Karpas-422 (cell line): ENCODE data around the gene UBTD2. TPM values are rescaled to one million over a fixed set of nuclear protein-coding genes. Genes with fewer than 3 reads are reported as not detected.
"Not testable (repeated sequence)": the region's sequence is repeated elsewhere in the genome, so short reads cannot be mapped to it uniquely, and the experiment has no call there.

ENCODE experiments used
- DNase-seq: peaks from one replicate; pipeline ENCODE4 v3.0.0-alpha.2; 2015
- H2AFZ ChIP-seq: fragments of 200-600 bp; sonication (generic); 2 replicates; pipeline ENCODE4 v1.6.1; 2014; ENCODE audit warnings: antibody characterized with exemption, low read length, mixed read lengths
- H3K27ac ChIP-seq: fragments of 200-600 bp; sonication (generic); 2 replicates; pipeline ENCODE4 v1.5.1; 2014; ENCODE audit warnings: mild to moderate bottlenecking, low read length, moderate library complexity
- H3K27me3 ChIP-seq: fragments of 200-600 bp; sonication (generic); 2 replicates; pipeline ENCODE4 v1.6.1; 2014; ENCODE audit warnings: low read length, mixed read lengths
- H3K36me3 ChIP-seq: fragments of 200-600 bp; sonication (generic); 2 replicates; pipeline ENCODE4 v1.6.1; 2014; ENCODE audit warnings: low read length, mixed read lengths; ENCODE audit not compliant: insufficient read depth
- H3K4me1 ChIP-seq: fragments of 200-600 bp; sonication (generic); 2 replicates; pipeline ENCODE4 v1.6.1; 2014; ENCODE audit warnings: mild to moderate bottlenecking, low read length, mixed read lengths
- H3K4me2 ChIP-seq: fragments of 200-600 bp; sonication (generic); 2 replicates; pipeline ENCODE4 v1.6.1; 2014; ENCODE audit warnings: low read length, low read depth, mild to moderate bottlenecking; ENCODE audit not compliant: poor library complexity, severe bottlenecking
- H3K4me3 ChIP-seq: fragments of 200-600 bp; sonication (generic); 2 replicates; pipeline ENCODE4 v1.5.1; 2014; ENCODE audit warnings: mild to moderate bottlenecking, antibody characterized with exemption, low read length, mixed read lengths
- H3K79me2 ChIP-seq: fragments of 200-600 bp; sonication (generic); 2 replicates; pipeline ENCODE4 v1.6.1; 2014; ENCODE audit warnings: mild to moderate bottlenecking, low read length, mixed read lengths
- H3K9ac ChIP-seq: fragments of 200-600 bp; sonication (generic); 2 replicates; pipeline ENCODE4 v1.6.0; 2014; ENCODE audit warnings: low read length
- H3K9me2 ChIP-seq: fragments of 200-600 bp; sonication (generic), shearing (Covaris generic); replicated peaks from 2 replicates; pipeline ENCODE4 v1.6.0; 2014; ENCODE audit warnings: mild to moderate bottlenecking, low read length, moderate library complexity; ENCODE audit not compliant: insufficient read depth
- H3K9me3 ChIP-seq: fragments of 300-700, 200-600 bp; sonication (generic); 2 replicates; pipeline ENCODE4 v1.6.1; 2014; ENCODE audit warnings: low read length, mixed read lengths
- H4K20me1 ChIP-seq: fragments of 200-600 bp; sonication (generic); 2 replicates; pipeline ENCODE4 v1.6.1; 2014; ENCODE audit warnings: mild to moderate bottlenecking, antibody characterized with exemption, low read length, low read depth; ENCODE audit not compliant: insufficient read depth
- total RNA-seq: library from RNA; depleted of rRNA; stranded (reverse); fragments of >200 nt; shearing (Covaris generic); gene quantifications from 2 replicates; pipeline ENCODE4 v1.2.3, GENCODE V29; 2014; ENCODE audit warnings: low replicate concordance

UBTD2 gene
- total RNA-seq, 1 experiment from 2014 or later: 15.1 TPM

DNA sequence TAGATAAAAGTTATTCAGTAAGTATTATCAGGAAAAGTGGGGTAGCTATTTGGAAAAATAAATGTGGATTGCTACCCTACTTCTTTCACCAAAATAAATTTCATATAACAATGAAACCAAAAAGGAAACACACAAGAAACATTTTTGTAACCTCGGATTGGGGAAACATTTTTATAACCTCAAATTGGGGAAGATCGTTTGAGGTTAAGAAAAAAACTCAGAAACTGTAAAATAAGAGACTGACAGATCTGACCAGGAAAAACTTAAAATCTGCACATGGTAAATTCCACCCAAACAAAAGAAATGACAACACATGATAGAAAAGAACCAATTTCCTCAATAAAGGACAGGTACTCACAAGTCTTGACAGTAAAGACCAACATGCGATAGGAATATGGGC is 76.1 kb downstream of the UBTD2 start:
- Histone ChIP-seq H3K9ac (no peak overlapping the region), H3K9me2 (no peaks in the 10 kb centered on the region), H3K27ac (no peak overlapping the region), H3K79me2 (peaks cover 15% of the 10 kb centered on the region; the same call in 1 of the 2 replicates), H3K4me3 (no peak overlapping the region), H3K4me2 (no peak overlapping the region), H4K20me1 (no peaks in the 10 kb centered on the region), H3K4me1 (peaks cover 12% of the 10 kb centered on the region), H3K27me3 (no peaks in the 10 kb centered on the region), H3K36me3 (0 out of 2 replicates have a peak, but pooled peaks cover 4% of the 10 kb centered on the region), H2AFZ (no peak overlapping the region), H3K9me3 (no peaks in the 10 kb centered on the region)
- DNase-seq: no peak

- not testable (repeated sequence) for H3K9me2 ChIP-seq, H3K36me3 ChIP-seq, H3K9ac ChIP-seq, H3K27ac ChIP-seq, H3K27me3 ChIP-seq, H3K9me3 ChIP-seq, H3K4me3 ChIP-seq, H3K4me2 ChIP-seq, DNase-seq, H2AFZ ChIP-seq, H3K79me2 ChIP-seq, H4K20me1 ChIP-seq
- H3K4me1 ChIP-seq: peaks cover 10% of the 10 kb centered on the region
Measured at GRCh38 chr5:172205984-172206383, 77.6 kb downstream of the UBTD2 start.

DNA sequence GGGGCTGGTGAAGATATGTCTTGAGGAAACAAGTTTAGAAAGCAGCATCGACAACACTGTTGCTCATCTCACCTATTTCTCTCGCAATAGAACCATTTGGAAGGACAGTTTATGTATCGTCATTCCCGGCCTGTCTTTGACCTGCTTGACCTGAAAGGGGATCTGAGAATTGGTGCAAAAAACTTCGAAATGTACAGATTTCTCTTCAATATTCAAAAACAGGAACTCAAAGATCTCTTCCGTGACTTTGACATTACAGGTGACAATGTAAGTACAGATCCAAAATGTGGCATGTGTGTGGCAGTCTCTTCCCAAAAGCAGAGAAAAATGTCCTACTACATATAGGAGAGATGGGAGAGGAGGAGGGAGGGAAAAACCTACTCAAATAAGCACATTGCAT is 83.1 kb downstream of the UBTD2 start:
- no peak for DNase-seq
- Histone ChIP-seq H3K27ac (no peak overlapping the region), H3K9ac (no peak overlapping the region), H3K4me3 (no peak overlapping the region), H3K36me3 (no peaks in the 10 kb centered on the region), H3K79me2 (no peaks in the 10 kb centered on the region), H3K4me2 (no peak overlapping the region), H3K9me3 (no peaks in the 10 kb centered on the region; the same call in 1 of the 2 replicates), H3K27me3 (no peaks in the 10 kb centered on the region), H3K4me1 (no peaks in the 10 kb centered on the region), H4K20me1 (no peaks in the 10 kb centered on the region), H3K9me2 (no peaks in the 10 kb centered on the region), H2AFZ (no peak overlapping the region)

DNA sequence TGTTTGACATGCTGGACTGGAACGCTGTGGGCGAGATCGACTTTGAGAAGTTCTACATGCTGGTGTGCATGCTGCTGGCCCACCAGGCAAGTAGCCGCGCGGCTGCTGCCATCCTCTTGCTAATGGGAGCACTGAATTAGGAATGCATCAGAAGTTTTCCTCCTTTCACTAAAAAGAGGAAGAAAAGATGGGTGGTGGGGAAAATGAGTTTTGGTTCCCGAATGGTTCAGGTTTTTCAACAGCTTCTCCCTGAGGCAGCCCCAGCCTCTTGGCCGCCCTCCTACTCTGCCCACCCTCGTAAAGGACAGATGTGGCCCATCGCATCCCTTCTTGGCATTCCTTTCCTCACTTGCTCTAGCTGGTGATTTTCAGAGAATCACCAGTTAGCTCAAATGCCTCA is 84.1 kb downstream of the UBTD2 start:
- DNase-seq: no peak
- H3K36me3 ChIP-seq: no peaks in the 10 kb centered on the region
- no peaks in the 10 kb centered on the region for H3K9me2 ChIP-seq
- no peak overlapping the region for H2AFZ ChIP-seq
- no peaks in the 10 kb centered on the region for H3K79me2 ChIP-seq
- no peaks in the 10 kb centered on the region; the same call in 1 of the 2 replicates for H3K9me3 ChIP-seq
- no peak overlapping the region for H3K9ac ChIP-seq
- H3K4me3 ChIP-seq: no peak overlapping the region
- no peak overlapping the region for H3K4me2 ChIP-seq
- H3K27me3 ChIP-seq: no peaks in the 10 kb centered on the region
- no peaks in the 10 kb centered on the region for H4K20me1 ChIP-seq
- H3K4me1 ChIP-seq: no peaks in the 10 kb centered on the region
- no peak overlapping the region for H3K27ac ChIP-seq

DNA sequence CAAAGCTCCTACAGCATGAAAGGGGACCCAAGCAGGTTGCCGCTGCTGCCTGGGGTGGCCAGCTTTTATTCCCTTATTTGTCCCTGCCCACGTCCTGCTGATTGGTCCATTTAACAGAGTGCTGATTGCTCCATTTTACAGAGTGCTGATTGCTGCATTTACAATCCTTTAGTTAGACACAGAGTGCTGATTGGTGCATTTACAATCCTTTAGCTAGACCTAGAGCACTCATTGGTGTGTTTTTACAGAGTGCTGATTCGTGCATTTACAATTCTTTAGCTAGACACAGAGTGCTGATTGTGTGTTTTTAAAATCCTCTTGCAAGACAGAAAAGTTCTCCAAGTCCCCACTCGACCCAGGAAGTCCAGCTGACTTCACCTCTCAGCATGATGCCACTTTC is 85.8 kb downstream of the UBTD2 start:
- H4K20me1 ChIP-seq, H3K9ac ChIP-seq, H3K4me1 ChIP-seq, H3K79me2 ChIP-seq, H3K27me3 ChIP-seq, H3K27ac ChIP-seq, H2AFZ ChIP-seq, H3K9me2 ChIP-seq, H3K36me3 ChIP-seq, H3K9me3 ChIP-seq, H3K4me3 ChIP-seq, H3K4me2 ChIP-seq, DNase-seq: not testable (repeated sequence)

GRCh38 chr5:172194985-172195774 is 88.4 kb downstream of the UBTD2 start:
- Histone ChIP-seq H3K9me3 (no peaks in the 10 kb centered on the region; the same call in 1 of the 2 replicates), H3K27ac (no peak overlapping the region), H3K4me1 (no peaks in the 10 kb centered on the region), H3K79me2 (no peaks in the 10 kb centered on the region), H3K36me3 (no peaks in the 10 kb centered on the region), H3K9ac (no peak overlapping the region), H3K4me2 (no peak overlapping the region), H2AFZ (no peak overlapping the region), H4K20me1 (no peaks in the 10 kb centered on the region), H3K9me2 (no peaks in the 10 kb centered on the region), H3K4me3 (no peak overlapping the region), H3K27me3 (no peaks in the 10 kb centered on the region)
- no peak for DNase-seq

DNA sequence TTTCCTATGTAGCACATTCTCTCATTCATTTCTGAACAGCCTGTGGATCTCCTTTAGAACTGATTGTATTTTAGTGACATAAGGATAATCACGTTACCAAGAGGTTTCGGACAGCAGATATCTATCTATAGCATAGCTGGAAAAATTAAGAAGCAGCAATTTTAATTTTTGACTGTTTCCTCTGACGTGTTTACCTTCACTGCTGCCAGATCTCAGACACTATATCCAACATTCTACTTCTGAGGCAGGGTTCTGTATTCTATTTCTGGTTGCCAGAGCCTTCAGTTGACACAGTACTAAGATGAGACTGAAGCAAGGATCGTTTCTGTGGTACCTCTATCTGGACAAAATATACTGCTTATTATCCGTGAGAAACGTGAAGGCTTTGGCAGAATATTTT is 89.7 kb downstream of the UBTD2 start, which contains the start of gene EFCAB9:
Gene EFCAB9 (plus strand): TSS at position 301 of the 400 bp plus-strand sequence. CDS start 1 bp downstream, at position 302.
- no peaks in the 10 kb centered on the region; the same call in 1 of the 2 replicates for H3K9me3 ChIP-seq
- H3K36me3 ChIP-seq: no peaks in the 10 kb centered on the region
- no peaks in the 10 kb centered on the region for H3K9me2 ChIP-seq
- no peak within 1 kb of the TSS for H3K4me2 ChIP-seq
- H3K79me2 ChIP-seq: no peaks in the 10 kb centered on the region
- H3K9ac ChIP-seq: no peak within 1 kb of the TSS
- DNase-seq: no peak
- no peak within 1 kb of the TSS for H2AFZ ChIP-seq
- H3K27me3 ChIP-seq: no peaks in the 10 kb centered on the region
- peaks cover 1% of the 10 kb centered on the region; the same call in 1 of the 2 replicates for H3K4me1 ChIP-seq
- no peak within 1 kb of the TSS for H3K27ac ChIP-seq
- no peak within 1 kb of the TSS for H3K4me3 ChIP-seq
- H4K20me1 ChIP-seq: no peaks in the 10 kb centered on the region

GRCh38 chr5:172189693-172190296 is 93.8 kb downstream of the UBTD2 start:
- H3K4me1 ChIP-seq: peaks cover 16% of the 10 kb centered on the region
- no peak overlapping the region for H3K4me2 ChIP-seq

More at GRCh38 chr5:172189693-172190296, 93.8 kb downstream of the UBTD2 start:
- Histone ChIP-seq H3K36me3 (no peaks in the 10 kb centered on the region; the same call in 1 of the 2 replicates), H3K9ac (no peak overlapping the region), H2AFZ (no peak overlapping the region), H3K9me2 (no peaks in the 10 kb centered on the region), H4K20me1 (peaks cover 7% of the 10 kb centered on the region; the same call in 1 of the 2 replicates), H3K27me3 (no peaks in the 10 kb centered on the region), H3K79me2 (peaks cover 30% of the 10 kb centered on the region), H3K27ac (no peak overlapping the region), H3K9me3 (no peaks in the 10 kb centered on the region), H3K4me3 (no peak overlapping the region)
- DNase-seq: no peak
